ENCODE data around the gene EID2B. TPM values are rescaled to one million over a fixed set of nuclear protein-coding genes. Genes with fewer than 3 reads are reported as not detected.

Gene EID2B
- total and polyA plus RNA-seq, 2 of the 8 experiments (the other 6 are each of a cell fraction or from before 2014, with no cell fraction given), result 2.1 to 2.4 TPM

DNA sequence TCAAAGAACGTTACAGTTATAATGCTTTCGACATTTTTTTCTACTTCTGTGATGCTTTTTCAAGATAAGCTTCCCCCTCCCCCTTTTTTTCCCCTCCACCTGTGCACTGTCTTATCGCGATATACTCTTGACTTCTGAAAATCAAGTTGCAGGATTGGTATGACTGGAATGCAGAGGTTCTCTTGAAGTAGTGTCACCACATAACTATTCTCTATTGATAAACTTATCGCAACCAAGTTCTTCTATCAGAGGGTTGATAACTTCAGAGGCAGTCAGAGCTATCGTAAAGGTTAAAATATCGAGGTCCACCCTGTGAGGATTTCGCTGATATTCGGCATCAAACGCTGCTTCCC is 6.5 kb upstream of the EID2B start (continued):
- no peak for TF ChIP-seq E2F6 (IDR thresholded peaks at IDR 0.05)
- no peak; a peak in 2 of 4 replicates for TF ChIP-seq SIN3A (conservative IDR thresholded peaks at IDR 0.05 in 1 of 2, IDR thresholded peaks at IDR 0.05 in 1 of 2; ENCODE audit: low read depth in 1 of 2, low read length in 2 of 2)
- TF ChIP-seq RXRA (IDR thresholded peaks at IDR 0.05; ENCODE audit: insufficient read depth, low read depth, low read length), result no peak
- TF ChIP-seq CHD2 (IDR thresholded peaks at IDR 0.05; ENCODE audit: low read length), result peak; percentile 90
- TF ChIP-seq GABPA (IDR thresholded peaks at IDR 0.05; ENCODE audit: borderline replicate concordance, insufficient read depth, low read length), result no peak
- no peak for TF ChIP-seq YY1 (IDR thresholded peaks at IDR 0.05; ENCODE audit: low read depth, low read length)
- TF ChIP-seq BACH1 (IDR thresholded peaks at IDR 0.05; ENCODE audit: low read length), result peak; percentile 85; the same call in 1 of the 2 replicates
- TF ChIP-seq KDM4A (IDR thresholded peaks at IDR 0.05; ENCODE audit: low read depth, low read length, severe bottlenecking), result no peak
- TF ChIP-seq SUZ12 (IDR thresholded peaks at IDR 0.05; ENCODE audit: low read length), result no peak
- TF ChIP-seq TEAD4 (IDR thresholded peaks at IDR 0.05; ENCODE audit: low read depth, low read length), result peak; percentile 75
- TF ChIP-seq CREB1 (IDR thresholded peaks at IDR 0.05), result no peak
- TF ChIP-seq, protein P1, sequence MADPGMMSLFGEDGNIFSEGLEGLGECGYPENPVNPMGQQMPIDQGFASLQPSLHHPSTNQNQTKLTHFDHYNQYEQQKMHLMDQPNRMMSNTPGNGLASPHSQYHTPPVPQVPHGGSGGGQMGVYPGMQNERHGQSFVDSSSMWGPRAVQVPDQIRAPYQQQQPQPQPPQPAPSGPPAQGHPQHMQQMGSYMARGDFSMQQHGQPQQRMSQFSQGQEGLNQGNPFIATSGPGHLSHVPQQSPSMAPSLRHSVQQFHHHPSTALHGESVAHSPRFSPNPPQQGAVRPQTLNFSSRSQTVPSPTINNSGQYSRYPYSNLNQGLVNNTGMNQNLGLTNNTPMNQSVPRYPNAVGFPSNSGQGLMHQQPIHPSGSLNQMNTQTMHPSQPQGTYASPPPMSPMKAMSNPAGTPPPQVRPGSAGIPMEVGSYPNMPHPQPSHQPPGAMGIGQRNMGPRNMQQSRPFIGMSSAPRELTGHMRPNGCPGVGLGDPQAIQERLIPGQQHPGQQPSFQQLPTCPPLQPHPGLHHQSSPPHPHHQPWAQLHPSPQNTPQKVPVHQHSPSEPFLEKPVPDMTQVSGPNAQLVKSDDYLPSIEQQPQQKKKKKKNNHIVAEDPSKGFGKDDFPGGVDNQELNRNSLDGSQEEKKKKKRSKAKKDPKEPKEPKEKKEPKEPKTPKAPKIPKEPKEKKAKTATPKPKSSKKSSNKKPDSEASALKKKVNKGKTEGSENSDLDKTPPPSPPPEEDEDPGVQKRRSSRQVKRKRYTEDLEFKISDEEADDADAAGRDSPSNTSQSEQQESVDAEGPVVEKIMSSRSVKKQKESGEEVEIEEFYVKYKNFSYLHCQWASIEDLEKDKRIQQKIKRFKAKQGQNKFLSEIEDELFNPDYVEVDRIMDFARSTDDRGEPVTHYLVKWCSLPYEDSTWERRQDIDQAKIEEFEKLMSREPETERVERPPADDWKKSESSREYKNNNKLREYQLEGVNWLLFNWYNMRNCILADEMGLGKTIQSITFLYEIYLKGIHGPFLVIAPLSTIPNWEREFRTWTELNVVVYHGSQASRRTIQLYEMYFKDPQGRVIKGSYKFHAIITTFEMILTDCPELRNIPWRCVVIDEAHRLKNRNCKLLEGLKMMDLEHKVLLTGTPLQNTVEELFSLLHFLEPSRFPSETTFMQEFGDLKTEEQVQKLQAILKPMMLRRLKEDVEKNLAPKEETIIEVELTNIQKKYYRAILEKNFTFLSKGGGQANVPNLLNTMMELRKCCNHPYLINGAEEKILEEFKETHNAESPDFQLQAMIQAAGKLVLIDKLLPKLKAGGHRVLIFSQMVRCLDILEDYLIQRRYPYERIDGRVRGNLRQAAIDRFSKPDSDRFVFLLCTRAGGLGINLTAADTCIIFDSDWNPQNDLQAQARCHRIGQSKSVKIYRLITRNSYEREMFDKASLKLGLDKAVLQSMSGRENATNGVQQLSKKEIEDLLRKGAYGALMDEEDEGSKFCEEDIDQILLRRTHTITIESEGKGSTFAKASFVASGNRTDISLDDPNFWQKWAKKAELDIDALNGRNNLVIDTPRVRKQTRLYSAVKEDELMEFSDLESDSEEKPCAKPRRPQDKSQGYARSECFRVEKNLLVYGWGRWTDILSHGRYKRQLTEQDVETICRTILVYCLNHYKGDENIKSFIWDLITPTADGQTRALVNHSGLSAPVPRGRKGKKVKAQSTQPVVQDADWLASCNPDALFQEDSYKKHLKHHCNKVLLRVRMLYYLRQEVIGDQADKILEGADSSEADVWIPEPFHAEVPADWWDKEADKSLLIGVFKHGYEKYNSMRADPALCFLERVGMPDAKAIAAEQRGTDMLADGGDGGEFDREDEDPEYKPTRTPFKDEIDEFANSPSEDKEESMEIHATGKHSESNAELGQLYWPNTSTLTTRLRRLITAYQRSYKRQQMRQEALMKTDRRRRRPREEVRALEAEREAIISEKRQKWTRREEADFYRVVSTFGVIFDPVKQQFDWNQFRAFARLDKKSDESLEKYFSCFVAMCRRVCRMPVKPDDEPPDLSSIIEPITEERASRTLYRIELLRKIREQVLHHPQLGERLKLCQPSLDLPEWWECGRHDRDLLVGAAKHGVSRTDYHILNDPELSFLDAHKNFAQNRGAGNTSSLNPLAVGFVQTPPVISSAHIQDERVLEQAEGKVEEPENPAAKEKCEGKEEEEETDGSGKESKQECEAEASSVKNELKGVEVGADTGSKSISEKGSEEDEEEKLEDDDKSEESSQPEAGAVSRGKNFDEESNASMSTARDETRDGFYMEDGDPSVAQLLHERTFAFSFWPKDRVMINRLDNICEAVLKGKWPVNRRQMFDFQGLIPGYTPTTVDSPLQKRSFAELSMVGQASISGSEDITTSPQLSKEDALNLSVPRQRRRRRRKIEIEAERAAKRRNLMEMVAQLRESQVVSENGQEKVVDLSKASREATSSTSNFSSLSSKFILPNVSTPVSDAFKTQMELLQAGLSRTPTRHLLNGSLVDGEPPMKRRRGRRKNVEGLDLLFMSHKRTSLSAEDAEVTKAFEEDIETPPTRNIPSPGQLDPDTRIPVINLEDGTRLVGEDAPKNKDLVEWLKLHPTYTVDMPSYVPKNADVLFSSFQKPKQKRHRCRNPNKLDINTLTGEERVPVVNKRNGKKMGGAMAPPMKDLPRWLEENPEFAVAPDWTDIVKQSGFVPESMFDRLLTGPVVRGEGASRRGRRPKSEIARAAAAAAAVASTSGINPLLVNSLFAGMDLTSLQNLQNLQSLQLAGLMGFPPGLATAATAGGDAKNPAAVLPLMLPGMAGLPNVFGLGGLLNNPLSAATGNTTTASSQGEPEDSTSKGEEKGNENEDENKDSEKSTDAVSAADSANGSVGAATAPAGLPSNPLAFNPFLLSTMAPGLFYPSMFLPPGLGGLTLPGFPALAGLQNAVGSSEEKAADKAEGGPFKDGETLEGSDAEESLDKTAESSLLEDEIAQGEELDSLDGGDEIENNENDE (IDR thresholded peaks at IDR 0.05; ENCODE audit: insufficient replicate concordance, low read length), result no peak
